Measurements from ENCODE around the gene BBS9.

Gene BBS9

GRCh38 chr7:33531888-33532287 is 402.5 kb downstream of the BBS9 start:
- Histone ChIP-seq H4K20me1 (ENCODE audit: insufficient read depth, low read length) (no peaks in the 10 kb centered on the region), H3K79me2 (ENCODE audit: low read length) (no peaks in the 10 kb centered on the region), H3K27me3 (ENCODE audit: low read depth, low read length) (no peaks in the 10 kb centered on the region), H3K4me1 (ENCODE audit: low read length) (no peaks in the 10 kb centered on the region; the same call in 1 of the 2 replicates), H3K27ac (ENCODE audit: low read length) (no peak overlapping the region), H3K9ac (ENCODE audit: low read length) (no peak overlapping the region), H3K36me3 (replicated peaks; ENCODE audit: low read depth, low read length) (no peaks in the 10 kb centered on the region), H2AFZ (ENCODE audit: low read depth, low read length) (no peak overlapping the region), H3K4me3 (ENCODE audit: low read length) (no peak overlapping the region), H3K9me3 (ENCODE audit: insufficient read depth, low read length) (no peaks in the 10 kb centered on the region), H3K4me2 (ENCODE audit: low read length) (no peak overlapping the region)
- TF ChIP-seq CTCF (IDR thresholded peaks at IDR 0.05; ENCODE audit: low read depth, low read length) (no peak), EZH2phosphoT487 (IDR thresholded peaks at IDR 0.05; ENCODE audit: low read depth) (no peak)

DNA sequence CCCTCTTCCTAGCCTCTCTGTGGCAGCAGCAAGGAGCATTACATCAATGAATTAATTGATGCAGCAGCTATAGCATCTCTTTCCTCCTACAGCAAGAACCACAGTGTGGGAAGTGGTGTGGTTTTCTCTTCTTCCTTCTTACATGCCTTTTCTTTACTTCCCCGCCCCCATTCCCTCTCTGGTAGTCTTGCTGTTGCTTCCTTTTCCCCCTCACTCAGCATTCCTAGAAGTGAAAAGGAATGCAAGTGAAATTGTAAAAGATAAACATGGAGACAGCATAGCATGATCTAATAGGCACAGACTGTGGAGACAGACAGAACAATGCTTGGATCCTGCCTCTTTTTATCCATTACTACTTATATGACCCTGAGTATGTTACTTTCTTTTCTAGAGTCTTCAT is 405.5 kb downstream of the BBS9 start:
- Histone ChIP-seq H4K20me1 (ENCODE audit: insufficient read depth, low read length) (no peaks in the 10 kb centered on the region), H3K9ac (ENCODE audit: low read length) (no peak overlapping the region), H3K27ac (ENCODE audit: low read length) (no peak overlapping the region), H3K79me2 (ENCODE audit: low read length) (no peaks in the 10 kb centered on the region), H3K4me3 (ENCODE audit: low read length) (no peak overlapping the region), H3K36me3 (replicated peaks; ENCODE audit: low read depth, low read length) (no peaks in the 10 kb centered on the region), H2AFZ (ENCODE audit: low read depth, low read length) (no peak overlapping the region), H3K4me2 (ENCODE audit: low read length) (no peak overlapping the region), H3K27me3 (ENCODE audit: low read depth, low read length) (no peaks in the 10 kb centered on the region), H3K4me1 (ENCODE audit: low read length) (no peaks in the 10 kb centered on the region; the same call in 1 of the 2 replicates), H3K9me3 (ENCODE audit: insufficient read depth, low read length) (no peaks in the 10 kb centered on the region)
- TF ChIP-seq EZH2phosphoT487 (IDR thresholded peaks at IDR 0.05; ENCODE audit: low read depth) (no peak), CTCF (IDR thresholded peaks at IDR 0.05; ENCODE audit: low read depth, low read length) (no peak)

DNA sequence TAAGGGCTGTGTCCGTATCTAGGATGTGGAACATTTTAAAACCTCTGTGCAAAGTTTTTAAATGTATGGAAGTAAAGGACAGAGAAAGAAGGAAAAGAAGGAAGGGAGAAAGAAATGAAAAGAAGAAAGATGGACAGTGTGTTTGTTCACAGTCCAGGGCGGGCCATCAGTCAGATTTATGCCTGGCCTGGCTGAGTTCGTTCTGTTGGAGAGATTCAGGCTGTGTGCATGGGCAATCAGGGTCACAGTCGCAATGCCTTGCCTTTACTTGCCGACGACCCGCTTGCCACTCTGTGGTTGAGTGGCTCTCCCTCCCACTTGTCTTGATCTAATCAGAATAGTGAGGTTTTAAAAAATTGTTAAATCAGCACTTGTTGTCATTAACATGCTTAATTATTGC is 406.6 kb downstream of the BBS9 start:
- Histone ChIP-seq H3K9ac (ENCODE audit: low read length) (no peak overlapping the region), H3K36me3 (replicated peaks; ENCODE audit: low read depth, low read length) (no peaks in the 10 kb centered on the region), H3K4me2 (ENCODE audit: low read length) (no peak overlapping the region), H3K27ac (ENCODE audit: low read length) (no peak overlapping the region), H2AFZ (ENCODE audit: low read depth, low read length) (no peak overlapping the region), H3K4me3 (ENCODE audit: low read length) (no peak overlapping the region), H3K9me3 (ENCODE audit: insufficient read depth, low read length) (no peaks in the 10 kb centered on the region), H3K79me2 (ENCODE audit: low read length) (no peaks in the 10 kb centered on the region), H3K27me3 (ENCODE audit: low read depth, low read length) (no peaks in the 10 kb centered on the region), H3K4me1 (ENCODE audit: low read length) (no peaks in the 10 kb centered on the region), H4K20me1 (ENCODE audit: insufficient read depth, low read length) (no peaks in the 10 kb centered on the region)
- no peak for TF ChIP-seq EZH2phosphoT487 (IDR thresholded peaks at IDR 0.05; ENCODE audit: low read depth)
- TF ChIP-seq CTCF (IDR thresholded peaks at IDR 0.05; ENCODE audit: low read depth, low read length), result no peak

DNA sequence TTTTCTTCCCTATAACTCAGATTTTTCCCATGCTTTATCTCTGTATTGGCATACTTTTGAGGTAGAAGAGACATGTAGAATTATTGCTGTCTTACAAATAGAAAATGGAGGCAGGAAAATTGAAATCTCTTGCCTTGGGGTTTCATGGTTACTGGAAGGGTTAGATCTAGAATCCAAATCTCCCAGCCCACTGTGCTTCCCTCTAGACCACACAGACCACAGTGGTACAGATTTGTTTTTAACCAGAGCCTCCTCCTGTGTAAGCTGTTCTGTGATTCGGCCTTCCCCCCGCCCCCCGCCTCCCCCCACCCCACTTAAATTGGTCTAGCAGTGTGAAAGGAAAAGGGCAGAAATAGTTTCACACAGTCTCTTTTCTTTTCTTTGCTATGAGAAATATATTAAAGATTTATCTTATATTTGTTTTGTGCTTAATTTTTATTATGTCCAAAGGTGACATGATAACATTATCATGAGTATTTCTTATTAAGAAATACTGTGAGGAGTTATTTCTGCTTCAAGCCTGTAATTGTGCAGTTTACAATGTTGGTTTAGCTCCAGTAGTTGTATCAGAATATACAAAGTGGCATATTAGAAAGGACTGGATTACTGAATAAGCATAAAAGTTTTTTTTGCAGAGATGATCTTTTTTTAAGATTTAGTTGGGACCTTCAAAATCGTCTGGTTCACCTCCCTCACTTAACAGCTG is 407.2 kb downstream of the BBS9 start:
- H3K27ac ChIP-seq (ENCODE audit: low read length), result no peak overlapping the region
- no peak overlapping the region for H2AFZ ChIP-seq (ENCODE audit: low read depth, low read length)
- no peaks in the 10 kb centered on the region for H3K9me3 ChIP-seq (ENCODE audit: insufficient read depth, low read length)
- H3K79me2 ChIP-seq (ENCODE audit: low read length), result no peaks in the 10 kb centered on the region
- H3K27me3 ChIP-seq (ENCODE audit: low read depth, low read length), result no peaks in the 10 kb centered on the region
- H3K9ac ChIP-seq (ENCODE audit: low read length), result no peak overlapping the region
- TF ChIP-seq CTCF (IDR thresholded peaks at IDR 0.05; ENCODE audit: low read depth, low read length), result no peak
- TF ChIP-seq EZH2phosphoT487 (IDR thresholded peaks at IDR 0.05; ENCODE audit: low read depth), result no peak
- no peaks in the 10 kb centered on the region for H3K4me1 ChIP-seq (ENCODE audit: low read length)
- H3K4me2 ChIP-seq (ENCODE audit: low read length), result no peak overlapping the region
- no peaks in the 10 kb centered on the region for H3K36me3 ChIP-seq (replicated peaks; ENCODE audit: low read depth, low read length)
- H4K20me1 ChIP-seq (ENCODE audit: insufficient read depth, low read length), result no peaks in the 10 kb centered on the region
- H3K4me3 ChIP-seq (ENCODE audit: low read length), result no peak overlapping the region

Measured in OCI-LY3 (cell line).